Small intestine (tissue), 7 donors: ENCODE measurements around the gene EXOC4. TPM values are rescaled to one million over a fixed set of nuclear protein-coding genes. Genes with fewer than 3 reads are reported as not detected.

ENCODE experiments used
- DNase-seq, 2 donors: peaks; one replicate each; pipeline versions ENCODE4 v3.0.0 to v3.0.0-alpha.2; 2013
- FAIRE-seq: peaks from 2 replicates; lab custom pipeline; 2012; peaks lifted over from hg19 to GRCh38; lab: Jason Lieb, UNC
- H3K27ac ChIP-seq, 3 donors: one replicate each; pipeline ENCODE4 v1.5.1; 2013; ENCODE audit warnings: low read length in 2 of 3, mild to moderate bottlenecking in 2 of 3, control low read depth in 1 of 3, inconsistent platforms in 1 of 3, low read depth in 1 of 3, moderate library complexity in 1 of 3
- H3K27me3 ChIP-seq, 3 donors: one replicate each; pipeline ENCODE4 v1.6.1; 2013; ENCODE audit warnings: low read length in 3 of 3, inconsistent platforms in 1 of 3; ENCODE audit not compliant: control insufficient read depth in 3 of 3, insufficient read depth in 3 of 3
- H3K36me3 ChIP-seq, 3 donors: one replicate each; pipeline ENCODE4 v1.6.1; 2013; ENCODE audit warnings: low read length in 3 of 3, inconsistent platforms in 1 of 3, low read depth in 1 of 3, mild to moderate bottlenecking in 1 of 3, moderate library complexity in 1 of 3; ENCODE audit not compliant: control insufficient read depth in 3 of 3, insufficient read depth in 2 of 3
- H3K4me1 ChIP-seq, 3 donors: one replicate each; pipeline ENCODE4 v1.6.1; 2013; ENCODE audit warnings: low read length in 2 of 3, inconsistent platforms in 1 of 3, low read depth in 1 of 3, mild to moderate bottlenecking in 1 of 3, moderate library complexity in 1 of 3; ENCODE audit not compliant: control insufficient read depth in 3 of 3, insufficient read depth in 2 of 3
- H3K4me3 ChIP-seq, 3 donors: one replicate each; pipeline ENCODE4 v1.5.1; 2013; ENCODE audit warnings: low read length in 3 of 3, control low read depth in 1 of 3, inconsistent platforms in 1 of 3, low read depth in 1 of 3, mild to moderate bottlenecking in 1 of 3, moderate library complexity in 1 of 3
- H3K9me3 ChIP-seq, 2 donors: one replicate each; pipeline ENCODE4 v1.6.1; 2013; ENCODE audit warnings: low read depth in 1 of 2, low read length in 1 of 2; ENCODE audit not compliant: control insufficient read depth in 2 of 2, insufficient read depth in 1 of 2
- WGBS, 3 donors: extraction: QIAGEN DNeasy Blood & Tissue Kit; methylation state at CpG; one replicate each; pipeline ENCODE4 v1.1.7; 2013; 5-methylcytosine and 5-hydroxymethylcytosine counted together
- polyA plus RNA-seq, 4 donors: library from polyadenylated mRNA; stranded (reverse) in 3 of 4; unstranded in 1 of 4; fragments of 200-250 nt in 3 of 4; fragments of 120-200 nt in 1 of 4; gene quantifications; one replicate each; pipeline versions ENCODE4 v1.2.1 to v1.2.3, GENCODE V29; 2013
- donor health status: healthy with polysubstance abuse.
- donor health status: control.
- donor health status: control.
- donor health status: Bipolar disorder and iron deficiency.
- donor health status: healthy.

EXOC4 gene
- polyA plus RNA-seq, 4 donors, result 10.5 to 46.8 (median 18.8) TPM

DNA sequence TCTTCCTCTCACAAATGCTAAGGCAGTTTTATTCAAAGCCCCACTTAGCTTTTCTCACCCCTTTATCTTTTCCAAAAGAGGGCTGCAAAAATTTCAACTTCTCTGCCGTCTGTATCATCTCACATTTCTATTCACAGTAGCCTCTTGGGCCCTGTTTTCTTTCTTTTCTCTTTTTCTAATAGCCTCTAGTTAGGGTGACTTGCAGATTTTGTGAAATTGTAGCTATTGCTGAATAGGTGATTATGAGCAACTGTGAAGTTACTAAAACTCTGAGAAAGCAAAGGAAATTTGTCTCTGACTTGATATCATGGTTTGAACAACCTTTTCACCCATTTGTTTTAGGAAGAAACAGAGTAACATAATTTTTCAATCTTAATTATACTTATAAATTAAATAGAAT is 29.2 kb downstream of the EXOC4 start:
- Histone ChIP-seq H3K36me3 (peaks cover 0 to 9% (median 4%) of the 10 kb centered on the region in 3 donors), H3K4me3 (no peak overlapping the region), H3K4me1 (no peaks in the 10 kb centered on the region), H3K27ac (no peak overlapping the region), H3K9me3 (no peaks in the 10 kb centered on the region), H3K27me3 (no peaks in the 10 kb centered on the region)
- 91 to 100% (median 91%) methylated on average over 1 of the region's 1 CpG for WGBS, 3 donors
- DNase-seq (no peak), FAIRE-seq (peak; percentile 10)

DNA sequence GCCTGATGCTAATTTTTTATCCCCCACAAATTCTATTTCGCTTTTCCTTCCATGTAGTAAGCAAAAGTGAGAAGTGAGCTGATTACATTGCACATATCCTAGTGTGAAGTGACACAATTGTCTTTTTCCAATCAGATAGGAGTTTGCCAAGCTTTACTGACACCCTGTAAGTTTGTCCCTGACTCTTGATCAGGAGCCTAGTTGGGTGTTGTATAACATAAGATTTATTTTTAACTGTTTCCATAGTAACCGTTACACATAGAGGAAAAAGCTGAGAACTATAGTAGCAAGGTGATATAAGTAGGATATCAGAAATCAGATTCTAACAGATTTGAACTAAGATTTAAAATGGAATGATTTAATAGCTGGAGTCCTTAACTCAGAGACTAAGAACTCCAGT is 31.2 kb downstream of the EXOC4 start:
- FAIRE-seq, result no peak

DNA sequence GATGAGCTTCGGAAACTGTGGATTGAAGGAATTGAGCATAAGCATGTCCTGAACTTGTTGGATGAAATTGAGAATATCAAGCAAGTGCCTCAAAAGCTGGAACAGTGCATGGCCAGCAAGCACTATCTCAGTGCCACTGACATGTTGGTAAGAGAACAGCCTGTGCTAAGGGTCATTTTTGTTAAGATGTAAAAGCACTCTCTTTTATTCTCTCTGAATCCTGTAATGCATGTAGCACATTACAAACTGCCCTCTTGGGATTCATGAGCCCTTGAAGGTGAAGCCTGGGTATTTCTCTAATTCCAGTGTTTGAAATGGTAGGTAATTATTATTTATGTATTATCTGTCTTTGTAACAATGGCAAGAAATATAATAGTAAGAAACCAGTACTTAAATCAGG is 36.1 kb downstream of the EXOC4 start:
- peaks cover 0 to 8% (median 2%) of the 10 kb centered on the region in 3 donors for H3K36me3 ChIP-seq
- FAIRE-seq (no peak), DNase-seq (no peak)
- 95 to 100% (median 100%) methylated on average over 1 of the region's 1 CpG for WGBS, 3 donors
- no peaks in the 10 kb centered on the region for H3K27me3 ChIP-seq
- H3K4me1 ChIP-seq, result no peaks in the 10 kb centered on the region
- H3K9me3 ChIP-seq, result no peaks in the 10 kb centered on the region
- no peak overlapping the region for H3K4me3 ChIP-seq
- no peak overlapping the region for H3K27ac ChIP-seq

More for the DNA sequence above, 31.2 kb downstream of the EXOC4 start:
- 90 to 94% (median 93%) methylated on average over 2 of the region's 2 CpGs for WGBS, 3 donors
- no peaks in the 10 kb centered on the region for H3K9me3 ChIP-seq
- H3K4me3 ChIP-seq, result no peak overlapping the region
- H3K27me3 ChIP-seq, result no peaks in the 10 kb centered on the region
- H3K36me3 ChIP-seq, result peaks cover 0 to 5% (median 2%) of the 10 kb centered on the region in 3 donors
- DNase-seq, result no peak
- H3K27ac ChIP-seq, result no peak overlapping the region
- no peaks in the 10 kb centered on the region for H3K4me1 ChIP-seq

DNA sequence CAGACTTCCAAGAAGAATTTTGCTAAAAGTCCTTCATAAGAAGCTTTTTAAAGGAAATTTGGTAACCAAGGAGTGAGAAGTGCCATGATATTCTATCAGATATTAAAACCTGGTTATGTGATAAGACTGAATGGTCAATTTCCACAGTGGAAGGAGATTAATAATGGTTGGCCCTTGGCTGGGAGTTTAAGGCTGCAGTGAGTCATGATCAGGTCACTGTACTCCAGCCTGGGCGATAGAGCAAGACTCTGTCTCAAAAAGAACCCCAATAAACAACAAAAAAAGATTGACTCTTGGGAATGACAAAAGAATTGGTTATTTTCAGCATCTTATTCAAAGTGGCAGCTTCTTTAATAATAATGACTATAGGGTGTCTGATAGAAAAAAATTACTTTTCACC is 37.2 kb downstream of the EXOC4 start:
- Histone ChIP-seq H3K4me1 (no peaks in the 10 kb centered on the region), H3K36me3 (peaks cover 0 to 8% (median 2%) of the 10 kb centered on the region in 3 donors), H3K9me3 (no peaks in the 10 kb centered on the region), H3K27me3 (no peaks in the 10 kb centered on the region), H3K4me3 (no peak overlapping the region), H3K27ac (no peak overlapping the region)
- WGBS, 3 donors, result 78 to 97% (median 90%) methylated on average over 1 of the region's 1 CpG
- FAIRE-seq (no peak), DNase-seq (no peak)

DNA sequence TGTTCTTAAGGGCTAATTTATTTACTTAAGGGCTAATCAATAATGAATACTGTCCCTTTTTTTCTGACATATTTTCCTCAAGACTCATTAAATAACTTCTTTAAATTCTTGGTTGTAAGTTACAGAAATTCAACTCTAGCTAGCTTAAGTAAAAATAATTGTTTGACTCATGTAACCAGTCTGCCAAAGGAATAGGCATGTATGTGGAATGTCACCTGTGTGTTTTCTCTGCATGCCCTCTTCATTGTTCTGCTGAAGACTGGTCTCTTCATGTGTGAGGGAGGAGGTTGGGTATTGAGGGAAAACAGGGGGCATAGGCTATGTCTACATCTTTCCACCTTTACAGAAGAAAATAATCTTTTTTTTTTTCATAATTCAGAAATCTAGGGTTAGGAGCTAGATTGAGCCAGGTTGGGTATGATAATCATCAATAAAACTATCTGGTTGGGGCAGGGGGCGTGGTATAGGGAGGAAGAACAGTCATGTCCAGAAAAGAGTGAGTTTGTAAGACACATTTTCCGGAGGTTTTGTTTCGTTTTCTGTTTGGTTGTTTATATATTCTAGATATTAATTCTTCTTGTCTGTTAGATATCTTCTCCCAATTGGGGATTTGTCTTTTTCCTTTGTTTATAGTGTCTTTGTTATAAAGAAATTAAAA is 37.9 kb downstream of the EXOC4 start:
- Histone ChIP-seq H3K36me3 (peaks cover 0 to 8% (median 2%) of the 10 kb centered on the region in 3 donors), H3K4me3 (no peak overlapping the region), H3K9me3 (no peaks in the 10 kb centered on the region), H3K4me1 (no peaks in the 10 kb centered on the region), H3K27me3 (no peaks in the 10 kb centered on the region), H3K27ac (no peak overlapping the region)
- FAIRE-seq (no peak), DNase-seq (no peak)
- 64 to 91% (median 69%) methylated on average over 3 of the region's 3 CpGs for WGBS, 3 donors

DNA sequence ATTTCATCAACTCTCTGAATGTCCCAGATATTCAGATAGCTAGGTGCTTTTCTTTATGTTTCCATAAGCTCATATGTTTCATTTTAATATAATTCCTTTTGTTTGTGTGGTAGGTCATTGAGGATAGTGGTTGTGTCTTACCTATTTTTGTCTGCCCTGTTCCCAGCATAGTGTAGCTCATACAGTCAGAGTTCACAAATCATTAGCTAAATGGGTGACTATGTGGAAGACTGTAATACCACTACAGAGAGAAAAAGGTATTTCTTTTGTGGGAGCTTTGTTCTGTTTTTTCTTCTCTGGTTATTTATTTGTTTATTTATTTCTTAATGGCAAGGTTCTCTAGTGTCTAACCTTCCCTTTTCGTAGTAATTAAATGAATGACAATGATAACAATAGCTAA is 39.8 kb downstream of the EXOC4 start:
- Histone ChIP-seq H3K27me3 (no peaks in the 10 kb centered on the region), H3K9me3 (no peaks in the 10 kb centered on the region), H3K36me3 (peaks cover 0 to 6% (median 2%) of the 10 kb centered on the region in 3 donors), H3K4me3 (no peak overlapping the region), H3K27ac (no peak overlapping the region), H3K4me1 (no peaks in the 10 kb centered on the region)
- 90 to 98% (median 96%) methylated on average over 1 of the region's 1 CpG for WGBS, 3 donors
- FAIRE-seq (no peak), DNase-seq (no peak)

DNA sequence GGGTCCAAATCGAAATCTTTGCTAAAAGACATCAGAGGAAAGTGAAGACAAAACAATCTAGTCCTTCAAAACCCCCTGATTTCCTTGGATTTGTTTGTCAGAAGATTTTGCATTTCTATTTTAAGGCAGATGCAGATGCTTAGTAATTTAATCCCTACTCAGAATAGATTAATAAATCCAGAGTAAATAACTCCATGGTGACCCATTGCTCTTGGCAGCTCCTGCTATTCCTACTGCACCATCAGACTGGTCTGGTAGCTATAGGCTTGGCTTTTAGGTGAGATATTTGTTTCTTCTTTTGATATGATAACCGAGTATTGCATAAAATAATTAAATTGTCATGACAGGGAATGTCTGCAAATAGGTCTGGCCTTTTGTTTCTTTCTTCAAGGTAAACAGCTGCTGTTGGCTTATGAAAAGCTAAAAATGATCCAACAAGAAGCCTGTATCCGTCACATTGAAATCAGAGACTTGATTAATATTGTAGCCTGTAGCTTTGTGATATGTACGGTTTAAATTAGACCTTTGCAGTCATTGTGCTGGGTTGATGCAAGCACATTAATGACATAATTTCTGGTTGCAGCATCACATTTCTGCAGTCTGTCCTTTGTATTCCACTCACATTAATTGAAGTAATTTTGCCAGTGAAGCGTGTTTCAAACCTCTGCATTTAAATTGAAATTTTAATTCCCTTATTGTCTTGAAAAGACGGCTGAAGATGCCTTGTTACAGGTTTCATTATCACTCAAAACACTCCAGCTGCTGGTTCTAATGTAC is 40.7 kb downstream of the EXOC4 start:
- H3K27ac ChIP-seq, result no peak overlapping the region
- no peaks in the 10 kb centered on the region for H3K9me3 ChIP-seq
- no peak for DNase-seq
- no peaks in the 10 kb centered on the region for H3K27me3 ChIP-seq
- H3K4me3 ChIP-seq, result no peak overlapping the region
- H3K36me3 ChIP-seq, result peaks cover 0 to 6% (median 2%) of the 10 kb centered on the region in 3 donors
- H3K4me1 ChIP-seq, result no peaks in the 10 kb centered on the region
- 88 to 91% (median 91%) methylated on average over 6 of the region's 6 CpGs for WGBS, 3 donors
- FAIRE-seq, result no peak

DNA sequence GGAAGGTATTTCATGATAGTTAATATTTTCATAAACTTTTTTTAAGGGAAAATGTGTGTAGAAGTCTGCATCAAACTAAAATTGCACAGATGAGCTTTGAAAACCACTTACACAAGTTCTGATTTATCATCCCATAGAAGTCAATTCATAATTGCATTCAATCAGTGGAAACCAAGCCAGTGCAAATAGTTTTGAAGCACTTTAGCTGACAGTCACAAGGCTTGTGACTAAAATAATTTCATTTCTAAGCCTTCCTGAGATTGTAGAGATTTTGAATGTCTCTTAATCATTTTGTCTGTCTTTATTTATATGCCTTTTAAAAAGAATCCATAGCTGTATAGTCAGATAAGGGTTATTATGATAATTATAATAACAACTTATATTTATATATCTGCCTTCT is 41.4 kb downstream of the EXOC4 start:
- H3K36me3 ChIP-seq, result peaks cover 0 to 6% (median 0%) of the 10 kb centered on the region in 3 donors
- no peaks in the 10 kb centered on the region for H3K4me1 ChIP-seq
- no peak overlapping the region for H3K4me3 ChIP-seq
- H3K27ac ChIP-seq, result no peak overlapping the region
- FAIRE-seq, result no peak
- no peak for DNase-seq
- no peaks in the 10 kb centered on the region for H3K27me3 ChIP-seq
- H3K9me3 ChIP-seq, result no peaks in the 10 kb centered on the region
